Measurements from ENCODE around the gene EP400.
"Not testable (repeated sequence)": the region's sequence is repeated elsewhere in the genome, so short reads cannot be mapped to it uniquely, and the experiment has no call there.

Gene EP400

DNA sequence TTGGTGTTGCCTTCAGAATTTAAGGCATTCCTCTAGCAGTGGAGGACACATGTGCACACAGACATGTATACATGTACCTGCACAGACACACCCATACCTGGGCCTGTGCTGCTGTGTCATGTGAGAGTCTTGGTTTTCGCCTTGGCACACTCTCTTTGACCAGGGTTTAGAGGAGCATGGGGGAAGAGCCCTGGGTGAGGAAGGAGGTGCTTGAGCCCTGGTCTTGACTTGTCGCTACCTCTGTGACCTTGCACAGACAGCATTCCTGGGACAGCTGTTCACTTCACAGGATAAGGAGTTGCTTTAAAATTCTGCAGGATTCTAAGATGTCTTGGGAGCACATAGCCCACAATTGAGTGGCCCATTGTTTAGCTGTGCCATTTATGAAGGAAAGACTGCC is 99.7 kb downstream of the EP400 start:
- no peak for DNase-seq

DNA sequence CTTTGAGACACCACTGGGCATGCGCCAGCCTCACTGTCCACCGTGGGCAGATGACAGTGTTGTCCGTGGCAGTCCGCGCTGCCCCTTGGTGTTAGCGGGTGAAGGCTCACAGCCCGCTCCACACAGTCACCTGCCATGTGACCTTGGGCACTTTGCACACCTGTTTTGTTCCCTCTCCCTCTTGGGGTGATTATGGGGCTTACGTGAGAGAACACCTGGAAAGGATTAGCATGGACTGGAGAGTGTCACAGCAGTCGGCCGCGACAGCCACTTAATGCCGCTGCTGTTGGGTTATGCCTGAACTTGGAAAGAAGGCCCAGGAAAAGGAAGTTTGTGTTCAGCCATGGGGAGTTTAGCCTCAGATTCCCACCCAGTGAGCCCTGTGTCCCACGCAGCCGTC is 100.1 kb downstream of the EP400 start:
- no peak for DNase-seq

DNA sequence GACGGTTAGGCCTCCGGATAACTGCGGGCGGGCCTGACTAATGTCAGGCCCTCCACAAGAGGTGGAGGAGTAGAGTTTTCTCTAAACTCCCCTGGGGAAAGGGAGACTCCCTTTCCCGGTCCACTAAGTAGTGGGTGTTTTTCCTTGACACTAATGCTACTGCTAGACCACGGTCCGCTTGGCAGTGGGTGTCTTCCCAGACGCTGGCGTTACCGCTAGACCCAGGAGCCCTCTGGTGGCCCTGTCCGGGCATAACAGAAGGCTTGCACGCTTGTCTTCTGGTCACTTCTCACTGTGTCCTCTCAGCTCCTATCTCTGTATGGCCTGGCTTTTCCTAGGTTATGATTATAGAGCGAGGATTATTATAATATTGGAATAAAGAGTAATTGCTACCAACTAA is 102.0 kb downstream of the EP400 start:
- not testable (repeated sequence) for DNase-seq

DNA sequence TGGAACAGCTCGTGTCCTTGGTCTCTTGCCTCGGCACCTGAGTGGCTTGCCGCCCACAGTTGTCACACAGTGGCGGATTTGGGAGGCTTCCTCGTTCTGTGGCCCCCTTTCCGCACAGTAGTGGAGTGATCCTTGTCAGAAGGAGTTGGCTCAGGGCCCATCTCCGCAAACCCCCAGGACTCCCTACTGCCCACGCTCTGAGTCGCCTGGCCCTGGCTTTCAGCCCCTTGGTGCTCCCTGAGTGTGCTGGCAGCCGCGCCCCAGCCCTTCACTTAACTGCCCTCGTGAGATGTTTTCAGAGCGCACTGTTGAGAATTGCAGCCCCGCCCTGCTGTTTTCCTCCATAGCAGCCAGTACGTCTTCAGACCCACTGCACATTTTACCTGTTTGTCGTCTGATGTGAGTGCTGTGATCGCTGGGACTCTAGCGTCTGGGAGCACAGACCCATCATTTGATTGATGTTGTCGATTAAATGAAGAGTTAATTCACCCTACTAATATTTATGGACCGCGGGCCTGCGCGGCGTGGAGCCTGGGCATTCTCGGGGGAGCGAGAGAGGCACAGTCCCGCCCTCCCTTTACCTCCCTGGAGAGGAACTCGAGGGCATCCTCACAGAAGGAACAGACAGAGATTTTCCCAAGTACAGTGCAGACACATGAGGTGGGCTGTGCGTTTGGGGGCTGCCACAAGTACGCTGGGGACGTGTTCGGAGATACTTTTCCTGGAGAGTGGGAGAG is 102.6 kb downstream of the EP400 start:
- DNase-seq = no peak

DNA sequence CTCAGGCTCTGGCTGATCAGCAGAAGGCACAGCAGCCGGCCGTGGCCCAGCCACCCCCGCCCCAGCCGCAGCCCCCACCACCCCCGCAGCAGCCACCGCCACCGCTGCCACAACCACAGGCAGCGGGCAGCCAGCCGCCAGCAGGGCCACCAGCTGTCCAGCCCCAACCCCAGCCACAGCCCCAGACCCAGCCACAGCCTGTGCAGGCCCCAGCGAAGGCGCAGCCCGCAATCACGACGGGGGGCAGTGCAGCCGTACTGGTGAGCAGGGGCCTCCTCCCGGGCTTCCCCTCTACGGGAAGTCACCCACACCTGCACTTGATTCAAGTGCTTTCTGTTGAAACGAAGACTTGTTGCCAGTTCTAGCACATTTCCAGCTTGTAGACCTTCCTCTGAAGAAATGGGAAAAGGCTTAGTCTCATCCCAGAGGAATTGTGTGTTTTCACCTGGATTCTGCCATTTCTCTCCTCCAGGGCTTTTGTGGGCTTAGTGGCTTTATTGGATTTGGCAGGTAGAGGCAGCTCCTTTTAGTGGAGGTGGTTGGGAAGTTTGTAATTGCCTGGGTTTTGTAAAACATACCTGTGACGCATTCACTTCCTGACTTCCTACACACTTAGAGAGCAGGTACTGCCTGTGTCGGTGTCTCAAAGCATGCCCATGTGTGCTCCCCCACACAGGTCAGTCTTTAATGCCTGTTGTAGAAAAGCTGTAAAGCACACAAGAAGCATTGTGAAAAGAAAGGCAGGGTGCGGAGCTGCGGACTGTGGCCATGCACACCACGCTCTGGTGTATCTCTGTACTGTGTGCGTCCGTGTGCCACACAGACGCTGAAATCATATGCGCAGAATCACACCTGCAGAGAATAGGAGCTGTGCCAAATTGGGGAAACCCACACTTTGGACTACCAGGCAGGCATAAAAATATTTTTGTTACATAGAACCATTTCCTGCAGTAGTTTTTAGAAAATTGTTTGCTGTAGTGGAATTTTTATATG is 103.9 kb downstream of the EP400 start:
- DNase-seq = no peak

DNA sequence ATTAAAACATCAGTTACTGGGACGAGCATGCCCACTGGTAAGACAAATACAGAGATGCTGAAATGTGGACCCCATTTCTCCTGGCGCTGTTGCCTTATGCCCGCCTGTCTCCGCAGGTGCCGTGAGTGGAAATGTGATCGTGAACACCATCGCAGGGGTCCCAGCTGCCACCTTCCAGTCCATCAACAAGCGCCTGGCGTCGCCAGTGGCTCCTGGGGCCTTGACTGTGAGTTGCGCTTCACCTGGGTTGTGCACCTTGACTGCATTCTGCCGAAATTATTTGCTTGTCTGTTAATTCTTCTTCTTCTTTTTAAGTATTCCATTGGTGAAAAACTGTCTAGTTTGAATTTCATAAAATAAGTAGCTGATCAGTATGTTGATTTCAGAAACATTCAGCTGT is 105.2 kb downstream of the EP400 start:
- DNase-seq = no peak

DNA sequence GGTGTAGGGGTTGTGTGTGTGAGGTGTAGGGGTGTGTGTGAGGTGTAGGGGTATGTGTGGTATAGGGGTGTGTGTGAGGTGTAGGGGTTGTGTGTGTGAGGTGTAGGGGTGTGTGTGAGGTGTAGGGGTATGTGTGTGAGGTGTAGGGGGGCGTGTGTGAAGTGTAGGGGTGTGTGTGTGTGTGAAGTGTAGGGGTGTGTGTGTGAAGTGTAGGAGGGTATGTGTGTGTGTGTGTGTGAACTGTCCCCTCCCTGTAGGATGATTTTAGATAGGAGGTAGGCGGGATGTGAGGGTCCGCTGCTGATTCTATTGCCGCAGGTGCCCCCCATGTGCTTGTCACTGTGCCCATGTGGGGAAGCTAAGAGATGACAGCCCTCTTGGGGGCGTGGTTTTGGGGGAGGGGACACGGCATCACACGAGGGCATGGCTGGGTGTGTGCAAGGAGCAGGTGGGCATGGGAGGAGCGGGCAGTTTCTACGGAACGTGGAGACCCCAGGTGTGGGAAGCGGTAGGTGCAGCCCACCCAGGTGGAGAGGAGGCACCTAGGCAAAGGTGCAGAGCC is 105.9 kb downstream of the EP400 start:
- no peak for DNase-seq

DNA sequence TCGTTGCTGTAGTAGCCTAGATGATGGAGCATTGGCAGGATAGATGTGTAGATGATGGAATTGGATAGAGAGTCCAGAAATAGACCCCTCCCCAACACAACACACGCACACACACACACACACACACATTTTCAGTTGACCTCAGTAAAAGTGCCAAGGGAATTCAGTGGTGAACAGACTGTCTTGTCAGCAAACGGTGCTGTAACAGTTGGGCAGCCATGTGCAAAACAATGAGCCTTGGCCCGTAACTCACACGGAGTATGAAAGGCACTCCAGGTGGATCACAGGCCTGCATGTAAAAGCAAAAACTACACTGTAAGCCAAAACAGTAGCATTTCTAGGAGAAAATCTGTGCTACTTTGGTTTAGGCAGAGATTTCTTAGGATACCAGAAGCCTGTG is 106.6 kb downstream of the EP400 start:
- DNase-seq = no peak

DNA sequence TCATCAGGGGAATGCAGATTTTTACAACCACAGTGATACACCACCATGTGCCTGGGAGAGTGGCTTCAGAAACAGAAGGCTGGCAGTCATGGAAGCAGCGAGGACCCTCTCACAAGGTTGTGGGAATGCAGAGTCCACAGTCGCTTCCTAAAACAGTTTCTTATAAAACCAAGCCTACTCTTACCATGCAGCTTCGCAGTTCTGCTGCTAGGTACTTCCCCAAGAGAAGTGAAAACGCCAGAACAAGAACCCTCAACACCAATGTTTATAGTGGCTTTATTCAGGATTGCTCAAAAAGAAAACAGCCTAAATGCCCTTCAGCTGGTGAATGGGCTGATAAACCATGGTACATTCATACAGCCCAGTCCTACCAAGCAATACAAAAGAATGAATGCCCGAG is 107.2 kb downstream of the EP400 start:
- no peak for DNase-seq

DNA sequence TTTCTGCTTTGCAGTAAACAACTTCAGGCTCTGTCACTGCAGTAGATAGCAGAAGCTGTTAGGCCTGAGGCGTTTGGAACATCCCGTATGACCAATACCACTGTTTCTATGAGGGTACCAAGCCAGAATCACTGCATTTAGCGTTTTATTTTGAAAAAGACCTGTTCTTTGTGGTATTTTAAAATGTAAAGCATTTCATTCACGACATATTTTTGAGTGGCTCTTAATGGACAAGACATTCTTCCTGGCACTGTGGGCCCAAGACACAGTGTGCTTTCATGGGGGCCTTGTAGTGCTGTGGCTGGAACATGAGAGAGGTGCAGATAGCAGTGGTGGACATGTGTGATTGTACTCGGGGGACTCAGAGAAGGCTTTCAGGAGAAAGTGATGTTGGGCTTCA is 107.9 kb downstream of the EP400 start:
- DNase-seq = no peak

DNA sequence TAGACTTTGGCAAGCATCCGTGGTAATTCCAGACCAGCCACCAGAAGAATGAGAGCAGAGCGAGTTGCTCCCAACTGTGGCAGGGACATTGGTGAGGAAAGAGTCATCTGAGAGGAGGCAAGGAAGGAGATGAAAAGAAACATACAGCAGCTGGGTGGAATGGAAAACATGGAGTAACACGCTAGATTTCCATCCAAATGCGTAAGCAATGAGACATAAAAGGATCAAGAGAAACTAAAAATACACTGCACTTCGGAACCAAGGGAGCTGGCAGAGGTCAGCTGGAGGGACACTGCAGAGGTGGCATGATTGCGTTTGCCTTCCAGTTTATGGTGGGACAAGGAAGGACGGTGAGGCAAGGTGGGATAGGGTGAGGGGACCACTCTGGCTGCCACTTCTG is 111.5 kb downstream of the EP400 start:
- DNase-seq = no peak

DNA sequence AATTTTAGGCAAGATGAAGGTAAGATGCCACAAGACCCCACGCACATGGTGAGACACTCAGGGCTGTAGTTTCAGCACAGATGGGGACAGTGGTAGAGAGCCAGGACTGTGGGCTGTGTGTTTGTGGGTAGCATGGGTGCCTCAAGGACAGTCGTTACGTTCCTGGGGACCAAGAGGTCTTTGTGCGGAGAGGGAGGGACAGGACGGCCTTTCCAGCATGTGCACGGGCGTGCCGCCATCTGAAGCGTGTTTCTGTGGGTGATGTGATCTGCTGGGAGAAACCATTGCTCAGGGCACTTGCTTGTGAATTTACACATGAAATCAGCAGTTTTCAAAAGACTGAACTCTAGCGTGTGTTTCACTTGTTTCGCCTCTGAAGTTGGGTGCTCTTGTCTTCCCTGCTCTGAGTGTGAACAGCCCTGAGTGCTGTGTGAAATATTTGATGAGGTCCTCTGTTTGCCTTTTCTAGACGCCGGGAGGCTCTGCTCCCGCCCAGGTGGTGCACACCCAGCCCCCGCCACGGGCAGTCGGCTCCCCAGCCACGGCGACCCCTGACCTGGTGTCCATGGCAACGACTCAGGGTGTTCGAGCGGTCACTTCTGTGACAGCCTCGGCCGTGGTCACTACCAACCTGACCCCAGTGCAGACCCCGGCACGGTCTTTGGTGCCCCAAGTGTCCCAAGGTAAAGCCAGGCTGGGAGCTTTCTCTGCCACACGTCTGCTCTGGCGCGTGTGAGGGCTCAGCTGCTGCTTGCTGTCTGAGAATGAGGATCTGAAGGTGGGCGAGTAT is 112.1 kb downstream of the EP400 start:
- DNase-seq = no peak

DNA sequence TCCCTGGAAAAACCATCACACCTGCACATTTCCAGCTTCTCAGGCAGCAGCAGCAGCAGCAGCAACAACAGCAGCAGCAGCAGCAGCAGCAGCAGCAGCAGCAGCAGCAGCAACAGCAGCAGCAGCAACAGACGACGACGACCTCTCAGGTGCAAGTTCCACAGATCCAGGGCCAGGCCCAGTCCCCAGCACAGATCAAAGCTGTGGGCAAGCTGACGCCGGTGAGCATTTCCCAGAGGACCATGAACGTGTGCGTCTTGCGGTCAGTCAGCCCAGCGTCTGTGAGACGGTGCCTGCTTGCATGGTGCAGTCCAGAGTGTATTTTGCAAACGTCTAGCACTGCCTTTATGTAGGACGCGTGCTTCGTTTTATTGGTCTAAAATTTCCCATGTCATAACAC is 112.7 kb downstream of the EP400 start:
- no peak for DNase-seq

DNA sequence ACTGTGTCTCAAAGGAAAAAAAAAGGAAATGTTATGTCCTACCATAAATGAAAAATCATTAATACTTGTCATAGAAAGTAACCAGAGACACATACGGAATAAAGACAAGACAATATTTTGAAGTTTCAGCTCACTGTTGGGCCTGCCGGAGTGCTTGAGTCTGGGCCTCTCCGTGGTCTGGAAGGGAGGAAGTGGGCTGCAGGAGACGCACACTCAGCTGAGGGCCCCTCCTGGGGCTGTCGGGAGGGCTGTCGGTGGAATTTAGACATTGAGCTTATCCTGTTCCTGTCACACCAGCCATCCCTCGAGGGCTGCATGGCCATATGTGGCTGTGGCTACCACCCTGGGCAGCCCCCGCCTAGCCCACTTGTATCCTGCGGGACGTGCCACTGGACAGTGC is 113.7 kb downstream of the EP400 start:
- no peak for DNase-seq

DNA sequence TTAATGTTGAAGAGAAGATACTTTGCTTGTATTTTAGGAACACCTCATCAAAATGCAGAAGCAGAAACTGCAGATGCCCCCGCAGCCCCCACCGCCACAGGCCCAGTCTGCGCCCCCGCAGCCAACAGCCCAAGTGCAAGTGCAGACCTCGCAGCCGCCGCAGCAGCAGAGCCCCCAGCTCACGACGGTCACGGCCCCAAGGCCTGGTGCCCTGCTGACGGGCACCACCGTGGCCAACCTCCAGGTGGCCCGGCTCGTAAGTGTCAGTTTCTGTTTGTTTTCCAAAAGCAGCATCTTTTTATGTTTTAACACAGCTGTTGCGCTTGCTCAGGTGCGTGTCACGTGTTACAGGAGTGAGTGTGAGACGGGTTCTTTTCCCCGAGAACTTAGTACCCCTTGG is 114.9 kb downstream of the EP400 start:
- no peak for DNase-seq

DNA sequence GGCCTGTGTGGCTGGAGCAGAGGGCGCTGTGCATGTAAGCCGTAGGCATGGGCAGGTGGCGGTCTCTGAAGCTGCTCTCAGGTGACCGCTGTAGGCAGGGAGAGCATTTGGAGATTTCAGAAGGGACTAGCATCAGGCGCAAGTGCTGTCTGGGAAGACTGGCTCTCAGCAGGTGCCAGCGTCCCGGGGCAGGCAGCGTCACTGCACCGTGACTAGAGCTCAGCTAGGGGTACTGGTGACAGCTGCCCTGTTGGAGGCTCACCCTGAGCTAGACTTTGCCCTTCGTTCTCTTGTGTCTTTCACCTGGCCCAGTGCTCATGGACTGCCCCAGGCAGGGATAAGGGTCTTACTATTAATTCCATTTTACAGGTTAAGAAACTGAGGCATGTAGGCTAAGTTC is 115.5 kb downstream of the EP400 start:
- no peak for DNase-seq

DNA sequence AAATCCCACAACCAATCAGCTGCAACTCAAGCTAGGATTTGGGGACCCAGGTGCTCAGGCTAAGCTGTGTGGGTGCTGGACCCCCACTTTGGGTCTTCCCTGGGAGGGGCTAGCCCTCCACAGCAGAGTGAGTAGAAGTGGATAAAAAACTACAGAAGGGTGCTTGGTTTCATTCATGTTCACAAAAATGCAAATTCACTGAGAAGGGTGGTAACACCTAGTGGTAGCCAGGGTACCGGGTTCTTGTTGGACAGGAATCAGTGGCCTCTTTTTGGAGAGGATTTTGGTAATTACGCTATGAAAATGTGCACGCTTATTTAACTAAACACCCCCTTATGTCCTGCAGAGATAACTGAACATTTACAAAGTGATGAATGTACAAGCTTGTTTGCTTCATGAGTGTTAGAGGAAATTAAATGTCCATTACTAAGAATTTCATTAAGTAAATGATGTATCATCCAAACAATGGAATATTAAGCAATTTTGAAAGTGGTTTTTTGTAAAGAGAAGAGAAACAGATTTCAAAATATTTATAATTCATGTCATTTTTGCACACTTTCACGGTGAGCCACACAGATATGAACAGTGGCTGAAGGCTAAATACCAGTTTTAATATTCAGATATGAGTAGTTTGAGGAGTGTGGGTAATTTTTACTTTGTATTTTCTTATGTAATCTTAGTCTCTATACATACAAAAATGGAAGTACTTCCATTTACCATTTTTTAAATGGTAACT is 116.0 kb downstream of the EP400 start:
- no peak for DNase-seq

DNA sequence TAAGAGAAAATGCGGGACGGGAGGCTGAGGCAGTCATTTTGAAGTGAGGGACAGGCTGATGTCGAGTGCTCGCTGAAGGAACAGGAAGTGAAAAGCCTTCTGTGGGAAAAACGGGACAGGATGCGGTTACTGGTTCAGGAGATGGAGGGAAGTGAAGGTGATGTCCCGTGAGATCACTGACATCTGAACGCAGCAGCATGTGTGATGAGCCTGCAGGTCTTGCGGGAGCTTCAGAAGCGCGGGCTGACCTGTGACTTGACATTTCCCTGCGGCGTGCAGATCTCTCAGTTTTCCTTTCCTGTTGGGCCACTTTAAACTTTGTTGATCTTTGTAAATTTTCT is 116.6 kb downstream of the EP400 start:
- DNase-seq = no peak

DNA sequence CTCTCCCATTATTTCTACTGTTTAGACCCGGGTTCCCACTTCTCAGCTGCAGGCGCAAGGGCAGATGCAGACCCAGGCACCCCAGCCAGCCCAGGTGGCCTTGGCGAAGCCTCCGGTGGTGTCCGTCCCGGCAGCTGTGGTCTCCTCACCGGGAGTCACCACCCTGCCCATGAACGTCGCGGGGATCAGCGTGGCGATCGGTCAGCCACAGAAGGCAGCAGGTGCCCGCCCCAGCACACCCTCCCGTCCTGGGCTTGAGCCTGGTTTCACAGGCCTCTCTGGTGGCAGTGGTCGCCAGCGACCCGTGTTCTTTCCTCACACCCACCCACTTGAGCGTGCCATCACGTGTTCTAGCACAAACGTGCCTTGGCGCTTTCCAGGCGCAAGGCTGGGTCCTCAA is 117.0 kb downstream of the EP400 start:
- no peak for DNase-seq

DNA sequence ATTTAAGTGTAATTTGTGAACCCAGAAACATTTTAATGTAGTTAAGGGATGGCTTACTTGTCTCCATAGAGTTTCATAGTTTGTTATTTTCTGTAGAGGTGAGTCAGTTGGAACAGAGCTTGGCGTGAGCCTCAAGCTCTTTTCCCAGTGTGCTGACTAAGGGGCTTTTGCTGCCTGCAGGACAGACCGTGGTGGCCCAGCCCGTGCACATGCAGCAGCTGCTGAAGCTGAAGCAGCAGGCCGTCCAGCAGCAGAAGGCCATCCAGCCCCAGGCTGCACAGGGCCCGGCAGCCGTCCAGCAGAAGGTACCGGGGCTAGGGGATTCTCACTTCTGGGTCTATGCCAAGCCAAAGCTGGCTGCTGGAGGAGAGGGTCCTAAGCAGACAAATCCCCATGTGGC is 117.4 kb downstream of the EP400 start:
- DNase-seq = no peak

DNA sequence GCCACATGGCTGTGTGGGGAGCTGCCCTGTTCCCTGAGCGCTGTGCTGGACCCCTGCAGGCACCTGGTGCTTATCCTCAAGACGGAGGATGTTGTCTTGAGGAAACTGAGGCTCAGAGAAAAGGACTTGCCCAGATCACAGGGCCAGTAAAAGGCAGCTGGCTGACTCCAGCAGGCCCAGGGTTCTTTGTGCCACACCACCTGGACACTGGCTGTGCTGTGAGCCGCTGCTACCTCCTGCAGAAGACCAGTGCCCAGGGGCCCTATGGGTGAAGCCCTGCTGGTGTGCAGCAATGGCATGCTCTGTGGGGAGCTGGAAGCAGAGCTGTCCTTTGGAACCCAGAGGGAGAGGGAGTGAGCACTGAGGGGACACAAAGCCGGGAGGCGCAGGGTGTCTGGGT is 118.5 kb downstream of the EP400 start:
- DNase-seq = no peak

DNA sequence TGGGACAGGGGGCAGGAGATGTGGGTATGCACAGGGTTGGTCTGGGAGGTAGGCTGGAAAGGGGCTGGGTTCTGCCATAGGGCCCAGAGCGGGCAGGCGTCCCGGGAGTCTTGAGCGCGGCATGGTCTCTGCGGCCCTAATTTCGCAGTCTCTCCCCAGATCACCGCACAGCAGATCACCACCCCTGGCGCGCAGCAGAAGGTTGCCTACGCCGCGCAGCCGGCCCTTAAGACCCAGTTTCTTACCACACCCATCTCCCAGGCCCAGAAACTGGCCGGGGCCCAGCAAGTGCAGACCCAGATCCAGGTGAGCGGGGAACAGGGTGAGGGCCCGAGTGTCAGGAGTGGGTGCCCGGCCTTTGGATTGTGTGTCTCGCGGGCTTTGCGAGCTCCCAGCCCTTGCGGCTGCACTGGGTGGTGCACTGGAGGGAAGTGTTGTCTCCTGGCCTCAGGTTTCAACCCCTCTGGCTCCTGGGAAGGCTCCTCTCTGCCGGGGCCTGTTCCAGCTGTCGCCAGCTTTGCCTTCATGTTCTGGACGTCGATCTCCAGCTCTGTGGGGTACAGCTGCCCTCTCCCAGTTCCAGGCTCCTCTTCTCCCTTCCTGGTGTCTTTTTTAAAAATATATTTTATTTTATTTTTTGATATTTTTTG is 119.7 kb downstream of the EP400 start:
- DNase-seq = no peak
